T-helper 1 cell treated with Interleukin-12 subunit alpha and Interleukin-12 subunit beta and Interleukin-4 antibody, amounts not matched to agents 30 μg/mL and 1 μg/mL, for 36 hours (primary cell): ENCODE results near the gene C2orf78.
A peak's percentile ranks its signal among the peaks of the same experiment; 100 is the strongest.
"Not testable (repeated sequence)": the region's sequence is repeated elsewhere in the genome, so short reads cannot be mapped to it uniquely, and the experiment has no call there.

Experiments used
- H3K27ac Mint-ChIP-seq: one replicate; pipeline ENCODE4 v1.8.0; 2021; ENCODE audit warnings: mild to moderate bottlenecking, mixed read lengths
- H3K27me3 Mint-ChIP-seq: one replicate; pipeline ENCODE4 v1.8.0; 2021; ENCODE audit warnings: low read depth, mixed read lengths
- H3K36me3 Mint-ChIP-seq: one replicate; pipeline ENCODE4 v1.8.0; 2021; ENCODE audit warnings: low read depth, mixed read lengths
- H3K4me1 Mint-ChIP-seq: one replicate; pipeline ENCODE4 v1.8.0; 2021; ENCODE audit warnings: low read depth, mixed read lengths
- H3K4me3 Mint-ChIP-seq: one replicate; pipeline ENCODE4 v1.8.0; 2021; ENCODE audit warnings: mild to moderate bottlenecking, moderate library complexity, mixed read lengths
- H3K9me3 Mint-ChIP-seq: one replicate; pipeline ENCODE4 v1.8.0; 2021; ENCODE audit warnings: mixed read lengths

C2orf78 gene

GRCh38 chr2:73766994-73767393 is 17.0 kb upstream of the C2orf78 start:
- Mint-ChIP-seq H3K36me3 (peaks cover 50% of the 10 kb centered on the region), H3K27ac (no peak overlapping the region), H3K4me1 (peaks cover 2% of the 10 kb centered on the region), H3K27me3 (no peaks in the 10 kb centered on the region), H3K4me3 (no peak overlapping the region), H3K9me3 (no peaks in the 10 kb centered on the region)

GRCh38 chr2:73770725-73771124 is 13.3 kb upstream of the C2orf78 start:
- peaks cover 12% of the 10 kb centered on the region for H3K4me1 Mint-ChIP-seq
- H3K27me3 Mint-ChIP-seq: no peaks in the 10 kb centered on the region
- H3K36me3 Mint-ChIP-seq: peaks cover 52% of the 10 kb centered on the region
- no peak overlapping the region for H3K4me3 Mint-ChIP-seq
- H3K9me3 Mint-ChIP-seq: no peaks in the 10 kb centered on the region
- no peak overlapping the region for H3K27ac Mint-ChIP-seq

- H3K27ac Mint-ChIP-seq: no peak overlapping the region
- peaks cover 22% of the 10 kb centered on the region for H3K4me1 Mint-ChIP-seq
- H3K27me3 Mint-ChIP-seq: no peaks in the 10 kb centered on the region
- no peak overlapping the region for H3K4me3 Mint-ChIP-seq
- H3K9me3 Mint-ChIP-seq: no peaks in the 10 kb centered on the region
- peaks cover 53% of the 10 kb centered on the region for H3K36me3 Mint-ChIP-seq
These were observed 11.2 kb upstream of the C2orf78 start for GRCh38 chr2:73772819-73773218.

GRCh38 chr2:73776381-73776780 is 7.6 kb upstream of the C2orf78 start:
- Mint-ChIP-seq H3K36me3 (peaks cover 35% of the 10 kb centered on the region), H3K27me3 (no peaks in the 10 kb centered on the region), H3K9me3 (no peaks in the 10 kb centered on the region), H3K4me3 (no peak overlapping the region), H3K4me1 (peaks cover 32% of the 10 kb centered on the region), H3K27ac (no peak overlapping the region)

- H3K27ac Mint-ChIP-seq: peak overlapping the region; percentile 6
- peaks cover 34% of the 10 kb centered on the region for H3K36me3 Mint-ChIP-seq
- H3K9me3 Mint-ChIP-seq: no peaks in the 10 kb centered on the region
- peaks cover 31% of the 10 kb centered on the region for H3K4me1 Mint-ChIP-seq
- no peaks in the 10 kb centered on the region for H3K27me3 Mint-ChIP-seq
- no peak overlapping the region for H3K4me3 Mint-ChIP-seq
These were observed 7.0 kb upstream of the C2orf78 start for GRCh38 chr2:73776869-73777519.

- H3K9me3 Mint-ChIP-seq, H3K27me3 Mint-ChIP-seq: not testable (repeated sequence)
- H3K27ac Mint-ChIP-seq: peak overlapping the region; percentile 96
- peaks cover 26% of the 10 kb centered on the region for H3K4me1 Mint-ChIP-seq
- H3K4me3 Mint-ChIP-seq: peak overlapping the region; percentile 98
- peaks cover 24% of the 10 kb centered on the region for H3K36me3 Mint-ChIP-seq
These were observed 5.0 kb upstream of the C2orf78 start for GRCh38 chr2:73778867-73779466.

- peak within 1 kb of the TSS; percentile 98 for H3K4me3 Mint-ChIP-seq
- no peaks in the 10 kb centered on the region for H3K27me3 Mint-ChIP-seq
- H3K27ac Mint-ChIP-seq: peak within 1 kb of the TSS; percentile 96
- peaks cover 18% of the 10 kb centered on the region for H3K36me3 Mint-ChIP-seq
- H3K9me3 Mint-ChIP-seq: no peaks in the 10 kb centered on the region
- peaks cover 21% of the 10 kb centered on the region for H3K4me1 Mint-ChIP-seq
These were observed 4.3 kb upstream of the C2orf78 start, which contains the start of gene DUSP11 for GRCh38 chr2:73779467-73780236. Gene DUSP11, minus strand, starts transcription at chr2:73780103. Its CDS starts 129 bp downstream, at chr2:73779974.

- Mint-ChIP-seq H3K36me3 (peaks cover 16% of the 10 kb centered on the region), H3K27ac (peak overlapping the region; percentile 96), H3K4me3 (peak overlapping the region; percentile 98), H3K4me1 (peaks cover 21% of the 10 kb centered on the region), H3K27me3 (no peaks in the 10 kb centered on the region), H3K9me3 (no peaks in the 10 kb centered on the region)
These were observed 3.8 kb upstream of the C2orf78 start for GRCh38 chr2:73780237-73780582.

- not testable (repeated sequence) for H3K4me3 Mint-ChIP-seq, H3K4me1 Mint-ChIP-seq, H3K27me3 Mint-ChIP-seq, H3K9me3 Mint-ChIP-seq, H3K27ac Mint-ChIP-seq, H3K36me3 Mint-ChIP-seq
These were observed 581 bp upstream of the C2orf78 start for GRCh38 chr2:73783402-73783801.

- H3K4me1 Mint-ChIP-seq: peaks cover 3% of the 10 kb centered on the region
- no peaks in the 10 kb centered on the region for H3K9me3 Mint-ChIP-seq
- peaks cover 4% of the 10 kb centered on the region for H3K27me3 Mint-ChIP-seq
- no peak overlapping the region for H3K27ac Mint-ChIP-seq
- H3K4me3 Mint-ChIP-seq: no peak overlapping the region
- no peaks in the 10 kb centered on the region for H3K36me3 Mint-ChIP-seq
These were observed 27.9 kb downstream of the C2orf78 start for GRCh38 chr2:73811878-73812277.

- Mint-ChIP-seq H3K27me3 (peaks cover 4% of the 10 kb centered on the region), H3K9me3 (no peaks in the 10 kb centered on the region), H3K4me3 (no peak overlapping the region), H3K27ac (no peak overlapping the region), H3K36me3 (no peaks in the 10 kb centered on the region), H3K4me1 (peaks cover 3% of the 10 kb centered on the region)
These were observed 28.7 kb downstream of the C2orf78 start for GRCh38 chr2:73812635-73813034.

- H3K27me3 Mint-ChIP-seq: peaks cover 4% of the 10 kb centered on the region
- no peak overlapping the region for H3K27ac Mint-ChIP-seq
- H3K4me1 Mint-ChIP-seq: peaks cover 6% of the 10 kb centered on the region
- H3K36me3 Mint-ChIP-seq: no peaks in the 10 kb centered on the region
- H3K4me3 Mint-ChIP-seq: no peak overlapping the region
- H3K9me3 Mint-ChIP-seq: no peaks in the 10 kb centered on the region
These were observed 34.3 kb downstream of the C2orf78 start for GRCh38 chr2:73818296-73818695.

GRCh38 chr2:73821227-73821626 is 37.2 kb downstream of the C2orf78 start:
- Mint-ChIP-seq H3K4me3 (no peak overlapping the region), H3K27me3 (peaks cover 6% of the 10 kb centered on the region), H3K36me3 (no peaks in the 10 kb centered on the region), H3K9me3 (no peaks in the 10 kb centered on the region), H3K4me1 (peaks cover 10% of the 10 kb centered on the region), H3K27ac (no peak overlapping the region)

GRCh38 chr2:73821669-73822068 is 37.7 kb downstream of the C2orf78 start:
- no peak overlapping the region for H3K4me3 Mint-ChIP-seq
- H3K9me3 Mint-ChIP-seq: no peaks in the 10 kb centered on the region
- no peak overlapping the region for H3K27ac Mint-ChIP-seq
- no peaks in the 10 kb centered on the region for H3K36me3 Mint-ChIP-seq
- H3K27me3 Mint-ChIP-seq: peaks cover 6% of the 10 kb centered on the region
- H3K4me1 Mint-ChIP-seq: peaks cover 10% of the 10 kb centered on the region

GRCh38 chr2:73822276-73822675 is 38.3 kb downstream of the C2orf78 start:
- no peak overlapping the region for H3K27ac Mint-ChIP-seq
- peaks cover 10% of the 10 kb centered on the region for H3K4me1 Mint-ChIP-seq
- no peaks in the 10 kb centered on the region for H3K36me3 Mint-ChIP-seq
- H3K9me3 Mint-ChIP-seq: no peaks in the 10 kb centered on the region
- H3K4me3 Mint-ChIP-seq: no peak overlapping the region
- peaks cover 6% of the 10 kb centered on the region for H3K27me3 Mint-ChIP-seq
